T-helper 2 cell treated with Interferon-gamma antibody and Interleukin-4, amounts not matched to agents 5 μg/mL and 100 μg/mL, for 36 hours (primary cell): ENCODE measurements around the gene NYNRIN.

Source experiments
- DNase-seq: peaks from one replicate; pipeline ENCODE4 v3.0.0; 2021; ENCODE audit warnings: low spot score
- H3K27ac Mint-ChIP-seq: one replicate; pipeline ENCODE4 v1.8.0; 2021; ENCODE audit warnings: mild to moderate bottlenecking, mixed read lengths
- H3K27me3 Mint-ChIP-seq: one replicate; pipeline ENCODE4 v1.8.0; 2021; ENCODE audit warnings: low read depth, mixed read lengths
- H3K36me3 Mint-ChIP-seq: one replicate; pipeline ENCODE4 v1.8.0; 2021; ENCODE audit warnings: low read depth, mixed read lengths
- H3K4me1 Mint-ChIP-seq: one replicate; pipeline ENCODE4 v1.8.0; 2021; ENCODE audit warnings: low read depth, mixed read lengths
- H3K4me3 Mint-ChIP-seq: one replicate; pipeline ENCODE4 v1.8.0; 2022; ENCODE audit warnings: mild to moderate bottlenecking, moderate library complexity, mixed read lengths
- H3K9me3 Mint-ChIP-seq: one replicate; pipeline ENCODE4 v1.8.0; 2021; ENCODE audit warnings: mixed read lengths

The NYNRIN gene

GRCh38 chr14:24408764-24409163 lies 10.0 kb downstream of the NYNRIN start:
- Mint-ChIP-seq H3K4me1 (no peaks in the 10 kb centered on the region), H3K4me3 (no peak overlapping the region), H3K9me3 (no peaks in the 10 kb centered on the region), H3K36me3 (no peaks in the 10 kb centered on the region), H3K27me3 (peaks cover 16% of the 10 kb centered on the region), H3K27ac (no peak overlapping the region)
- DNase-seq: no peak

- DNase-seq: no peak
- Mint-ChIP-seq H3K27me3 (peaks cover 12% of the 10 kb centered on the region), H3K36me3 (no peaks in the 10 kb centered on the region), H3K27ac (no peak overlapping the region), H3K9me3 (no peaks in the 10 kb centered on the region), H3K4me1 (no peaks in the 10 kb centered on the region), H3K4me3 (no peak overlapping the region)
These were observed 10.4 kb downstream of the NYNRIN start for GRCh38 chr14:24409192-24409591.

GRCh38 chr14:24409956-24410355 lies 11.2 kb downstream of the NYNRIN start:
- no peak for DNase-seq
- no peaks in the 10 kb centered on the region for H3K36me3 Mint-ChIP-seq
- H3K27me3 Mint-ChIP-seq: peaks cover 4% of the 10 kb centered on the region
- no peaks in the 10 kb centered on the region for H3K9me3 Mint-ChIP-seq
- no peak overlapping the region for H3K27ac Mint-ChIP-seq
- no peak overlapping the region for H3K4me3 Mint-ChIP-seq
- no peaks in the 10 kb centered on the region for H3K4me1 Mint-ChIP-seq

- H3K36me3 Mint-ChIP-seq: no peaks in the 10 kb centered on the region
- DNase-seq: no peak
- no peaks in the 10 kb centered on the region for H3K4me1 Mint-ChIP-seq
- H3K27me3 Mint-ChIP-seq: peaks cover 3% of the 10 kb centered on the region
- H3K27ac Mint-ChIP-seq: no peak overlapping the region
- no peak overlapping the region for H3K4me3 Mint-ChIP-seq
- H3K9me3 Mint-ChIP-seq: no peaks in the 10 kb centered on the region
These were observed 12.9 kb downstream of the NYNRIN start for GRCh38 chr14:24411443-24412389.

- no peak for DNase-seq
- Mint-ChIP-seq H3K4me1 (no peaks in the 10 kb centered on the region), H3K27me3 (peaks cover 6% of the 10 kb centered on the region), H3K36me3 (no peaks in the 10 kb centered on the region), H3K27ac (no peak overlapping the region), H3K4me3 (no peak overlapping the region), H3K9me3 (no peaks in the 10 kb centered on the region)
These were observed 15.3 kb downstream of the NYNRIN start for GRCh38 chr14:24414077-24414476.

- peaks cover 11% of the 10 kb centered on the region for H3K27me3 Mint-ChIP-seq
- H3K4me1 Mint-ChIP-seq: no peaks in the 10 kb centered on the region
- no peak overlapping the region for H3K27ac Mint-ChIP-seq
- no peaks in the 10 kb centered on the region for H3K9me3 Mint-ChIP-seq
- no peaks in the 10 kb centered on the region for H3K36me3 Mint-ChIP-seq
- DNase-seq: no peak
- H3K4me3 Mint-ChIP-seq: no peak overlapping the region
These were observed 16.1 kb downstream of the NYNRIN start for GRCh38 chr14:24414732-24415420.

GRCh38 chr14:24415421-24416253 lies 16.8 kb downstream of the NYNRIN start:
- no peaks in the 10 kb centered on the region for H3K9me3 Mint-ChIP-seq

GRCh38 chr14:24416254-24416931 lies 17.6 kb downstream of the NYNRIN start:
- H3K36me3 Mint-ChIP-seq: no peaks in the 10 kb centered on the region
- H3K4me3 Mint-ChIP-seq: no peak overlapping the region
- H3K27me3 Mint-ChIP-seq: peaks cover 14% of the 10 kb centered on the region
- H3K9me3 Mint-ChIP-seq: no peaks in the 10 kb centered on the region
- H3K4me1 Mint-ChIP-seq: no peaks in the 10 kb centered on the region
- no peak overlapping the region for H3K27ac Mint-ChIP-seq
- DNase-seq: no peak

More at GRCh38 chr14:24415421-24416253, 16.8 kb downstream of the NYNRIN start:
- Mint-ChIP-seq H3K4me3 (no peak overlapping the region), H3K4me1 (no peaks in the 10 kb centered on the region), H3K27me3 (peaks cover 16% of the 10 kb centered on the region), H3K36me3 (no peaks in the 10 kb centered on the region), H3K27ac (no peak overlapping the region)
- DNase-seq: no peak

GRCh38 chr14:24416932-24417619 lies 18.3 kb downstream of the NYNRIN start:
- Mint-ChIP-seq H3K9me3 (no peaks in the 10 kb centered on the region), H3K27me3 (peaks cover 13% of the 10 kb centered on the region), H3K4me1 (no peaks in the 10 kb centered on the region), H3K36me3 (no peaks in the 10 kb centered on the region), H3K27ac (no peak overlapping the region), H3K4me3 (no peak overlapping the region)
- no peak for DNase-seq

- Mint-ChIP-seq H3K27me3 (peaks cover 13% of the 10 kb centered on the region), H3K4me1 (no peaks in the 10 kb centered on the region), H3K9me3 (no peaks in the 10 kb centered on the region), H3K27ac (no peak overlapping the region), H3K4me3 (no peak overlapping the region), H3K36me3 (no peaks in the 10 kb centered on the region)
- no peak for DNase-seq
These were observed 19.2 kb downstream of the NYNRIN start for GRCh38 chr14:24417832-24418491.

- H3K27me3 Mint-ChIP-seq: peaks cover 13% of the 10 kb centered on the region
- no peaks in the 10 kb centered on the region for H3K36me3 Mint-ChIP-seq
- no peak for DNase-seq
- no peaks in the 10 kb centered on the region for H3K9me3 Mint-ChIP-seq
- no peak overlapping the region for H3K27ac Mint-ChIP-seq
- no peaks in the 10 kb centered on the region for H3K4me1 Mint-ChIP-seq
- H3K4me3 Mint-ChIP-seq: no peak overlapping the region
These were observed 19.7 kb downstream of the NYNRIN start for GRCh38 chr14:24418492-24418873.

GRCh38 chr14:24422261-24422660 lies 23.5 kb downstream of the NYNRIN start:
- H3K36me3 Mint-ChIP-seq: no peaks in the 10 kb centered on the region
- no peaks in the 10 kb centered on the region for H3K9me3 Mint-ChIP-seq
- H3K27me3 Mint-ChIP-seq: peaks cover 13% of the 10 kb centered on the region
- H3K27ac Mint-ChIP-seq: no peak overlapping the region
- no peak for DNase-seq
- H3K4me1 Mint-ChIP-seq: peaks cover 17% of the 10 kb centered on the region
- H3K4me3 Mint-ChIP-seq: no peak overlapping the region
